CD4-positive, alpha-beta T cell (primary cell): ENCODE data around the gene FHOD3. TPM values are rescaled to one million over a fixed set of nuclear protein-coding genes. Genes with fewer than 3 reads are reported as not detected.

Source experiments
- ATAC-seq: fragments of 200-7000 bp; cut with Tn5 transposase; one replicate; pipeline ENCODE4 v1.10.0; 2022; ENCODE audit warnings: mild to moderate bottlenecking; ENCODE audit not compliant: poor library complexity
- CTCF ChIA-PET: fragments of 350-600 bp; sonication (Branson Sonifier 250); formaldehyde crosslinking; loops from one replicate; lab custom pipeline; 2021; ENCODE audit warnings: antibody characterized with exemption, inconsistent platforms; lab: Charles Lee
- POLR2A ChIA-PET: fragments of 350-600 bp; sonication (Branson Sonifier 250); formaldehyde crosslinking; loops from one replicate; lab custom pipeline; 2021; ENCODE audit warnings: antibody characterized with exemption, inconsistent platforms; lab: Charles Lee
- DNase-seq, 14 experiments: peaks; one replicate each; pipeline ENCODE4 v3.0.0-alpha.2; 2013 to 2020; ENCODE audit warnings: mixed read lengths in 2 of 14
- H3K27ac ChIP-seq, 2 donors: one replicate each; pipeline versions ENCODE4 v1.5.1 to v1.7.0; 2013; ENCODE audit warnings: low read length in 2 of 2, low read depth in 1 of 2, mild to moderate bottlenecking in 1 of 2
- H3K27me3 ChIP-seq, 2 experiments: 1 replicate in 1 of 2; 2 replicates in 1 of 2; pipeline versions ENCODE4 v1.6.1 to v1.7.0; 2013; ENCODE audit warnings: low read length in 2 of 2, control low read depth in 1 of 2, mild to moderate bottlenecking in 1 of 2, moderate library complexity in 1 of 2; ENCODE audit not compliant: insufficient read depth in 2 of 2, control insufficient read depth in 1 of 2
- H3K36me3 ChIP-seq: one replicate; pipeline ENCODE4 v1.6.1; 2013; ENCODE audit warnings: low read length, control low read depth; ENCODE audit not compliant: insufficient read depth
- H3K4me1 ChIP-seq: one replicate; pipeline ENCODE4 v1.6.1; 2013; ENCODE audit warnings: low read length, control low read depth; ENCODE audit not compliant: insufficient read depth
- H3K4me3 ChIP-seq: one replicate; pipeline ENCODE4 v1.5.1; 2013; ENCODE audit warnings: mild to moderate bottlenecking, low read length, moderate library complexity
- H3K9me3 ChIP-seq, 2 experiments: 1 replicate in 1 of 2; 2 replicates in 1 of 2; pipeline versions ENCODE4 v1.6.1 to v1.7.0; 2013; ENCODE audit warnings: low read length in 2 of 2, mild to moderate bottlenecking in 2 of 2, control low read depth in 1 of 2, moderate library complexity in 1 of 2; ENCODE audit not compliant: control insufficient read depth in 1 of 2, insufficient read depth in 1 of 2
- H3K27ac Mint-ChIP-seq: one replicate; pipeline ENCODE4 v1.8.0; 2020; ENCODE audit warnings: mixed read lengths
- H3K27me3 Mint-ChIP-seq: one replicate; pipeline ENCODE4 v1.8.0; 2021; ENCODE audit warnings: mixed read lengths
- H3K36me3 Mint-ChIP-seq: one replicate; pipeline ENCODE4 v1.8.0; 2021; ENCODE audit warnings: low read depth, mixed read lengths
- H3K4me1 Mint-ChIP-seq: one replicate; pipeline ENCODE4 v1.8.0; 2021; ENCODE audit warnings: low read depth, mixed read lengths
- H3K4me3 Mint-ChIP-seq: one replicate; pipeline ENCODE4 v1.8.0; 2020; ENCODE audit warnings: mild to moderate bottlenecking, mixed read lengths
- H3K9me3 Mint-ChIP-seq: one replicate; pipeline ENCODE4 v1.8.0; 2020; ENCODE audit warnings: mixed read lengths
- CTCF ChIP-seq: fragments of 200-600 bp; IDR thresholded peaks from one replicate; pipeline ENCODE4 v1.8.0; 2022; ENCODE audit warnings: antibody characterized with exemption, mild to moderate bottlenecking
- intact Hi-C, 2 experiments: fragments of 100-400 bp; cut with DNase I in 1 of 2; cut with micrococcal nuclease in 1 of 2; formaldehyde crosslinking; loops; one replicate each; pipeline versions ENCODE4 v1.15.1 to v1.9.0; 2023 to 2025; cut with DNase I, micrococcal nuclease
- total RNA-seq, 174 experiments: library from RNA in 2 of 174; stranded (reverse) in 2 of 174; gene quantifications; one replicate each; pipeline ENCODE4 v1.2.3 and lab custom pipeline; 2021 to 2026

The FHOD3 gene
- total RNA-seq, 2 experiments from 2014 or later: not detected

GRCh38 chr18:36392164-36392978, 94.9 kb downstream of the FHOD3 start:
- H3K9me3 ChIP-seq: no peaks in the 10 kb centered on the region

GRCh38 chr18:36392979-36393287, 95.4 kb downstream of the FHOD3 start:
- no peak overlapping the region for H3K27ac Mint-ChIP-seq
- H3K9me3 Mint-ChIP-seq: peaks cover 2% of the 10 kb centered on the region
- no peaks in the 10 kb centered on the region for H3K36me3 Mint-ChIP-seq
- Histone ChIP-seq H3K27me3 (no peaks in the 10 kb centered on the region), H3K36me3 (no peaks in the 10 kb centered on the region), H3K4me1 (no peaks in the 10 kb centered on the region), H3K4me3 (no peak overlapping the region), H3K9me3 (no peaks in the 10 kb centered on the region), H3K27ac (no peak overlapping the region)
- TF ChIP-seq CTCF: no peak
- H3K4me3 Mint-ChIP-seq: no peak overlapping the region
- no peaks in the 10 kb centered on the region for H3K4me1 Mint-ChIP-seq
- CTCF ChIA-PET: no interaction called here
- ATAC-seq (no peak), DNase-seq (no peak)
- POLR2A ChIA-PET: no interaction called here
- intact Hi-C loops: no loop called here
- H3K27me3 Mint-ChIP-seq: no peaks in the 10 kb centered on the region

More at GRCh38 chr18:36392164-36392978, 94.9 kb downstream of the FHOD3 start:
- Mint-ChIP-seq H3K36me3 (no peaks in the 10 kb centered on the region), H3K27ac (no peak overlapping the region), H3K9me3 (peaks cover 2% of the 10 kb centered on the region), H3K4me1 (no peaks in the 10 kb centered on the region), H3K27me3 (no peaks in the 10 kb centered on the region), H3K4me3 (no peak overlapping the region)
- intact Hi-C loops: no loop called here
- DNase-seq (no peak), ATAC-seq (no peak)
- POLR2A ChIA-PET: no interaction called here
- no peak for TF ChIP-seq CTCF
- Histone ChIP-seq H3K4me1 (no peaks in the 10 kb centered on the region), H3K27ac (no peak overlapping the region), H3K27me3 (no peaks in the 10 kb centered on the region), H3K4me3 (no peak overlapping the region), H3K36me3 (no peaks in the 10 kb centered on the region)
- CTCF ChIA-PET: no interaction called here

- Mint-ChIP-seq H3K4me3 (no peak overlapping the region), H3K36me3 (no peaks in the 10 kb centered on the region), H3K27me3 (peaks cover 11% of the 10 kb centered on the region), H3K27ac (no peak overlapping the region), H3K9me3 (peaks cover 2% of the 10 kb centered on the region), H3K4me1 (no peaks in the 10 kb centered on the region)
- Histone ChIP-seq H3K27ac (no peak overlapping the region), H3K4me3 (no peak overlapping the region), H3K27me3 (no peaks in the 10 kb centered on the region), H3K9me3 (no peaks in the 10 kb centered on the region), H3K4me1 (no peaks in the 10 kb centered on the region), H3K36me3 (no peaks in the 10 kb centered on the region)
- no peak for ATAC-seq
- intact Hi-C loops: no loop called here
- ChIA-PET CTCF (no interaction called here), POLR2A (no interaction called here)
- no peak for DNase-seq
- TF ChIP-seq CTCF: no peak
Observed at GRCh38 chr18:36394486-36394885, 97.0 kb downstream of the FHOD3 start.
